Measurements from ENCODE around the gene CIRBP.

Gene CIRBP

DNA sequence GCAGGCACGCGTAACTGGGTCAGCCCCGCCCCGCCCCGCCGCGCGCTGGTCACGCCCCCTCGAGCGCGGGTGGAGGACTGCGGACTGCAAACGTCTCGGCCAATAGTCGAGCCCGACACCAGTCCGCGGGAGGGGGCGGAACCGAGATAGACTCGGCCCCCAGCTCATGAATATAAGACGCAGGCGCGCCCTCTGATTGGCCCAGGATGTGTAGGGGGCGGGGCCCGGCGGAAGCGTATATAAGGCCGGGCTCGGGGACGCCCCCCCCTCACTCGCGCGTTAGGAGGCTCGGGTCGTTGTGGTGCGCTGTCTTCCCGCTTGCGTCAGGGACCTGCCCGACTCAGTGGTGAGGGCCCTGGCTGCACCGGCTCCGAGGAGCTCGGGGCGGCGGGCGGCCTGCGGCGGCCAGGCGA is at the start of gene CIRBP:
TSS of gene CIRBP (plus strand) at position 268 of the 413 bp plus-strand sequence. CDS start 1,602 bp downstream, outside the sequence.
- DNase-seq (ENCODE audit: low read depth, low spot score), result peak; percentile 97

DNA sequence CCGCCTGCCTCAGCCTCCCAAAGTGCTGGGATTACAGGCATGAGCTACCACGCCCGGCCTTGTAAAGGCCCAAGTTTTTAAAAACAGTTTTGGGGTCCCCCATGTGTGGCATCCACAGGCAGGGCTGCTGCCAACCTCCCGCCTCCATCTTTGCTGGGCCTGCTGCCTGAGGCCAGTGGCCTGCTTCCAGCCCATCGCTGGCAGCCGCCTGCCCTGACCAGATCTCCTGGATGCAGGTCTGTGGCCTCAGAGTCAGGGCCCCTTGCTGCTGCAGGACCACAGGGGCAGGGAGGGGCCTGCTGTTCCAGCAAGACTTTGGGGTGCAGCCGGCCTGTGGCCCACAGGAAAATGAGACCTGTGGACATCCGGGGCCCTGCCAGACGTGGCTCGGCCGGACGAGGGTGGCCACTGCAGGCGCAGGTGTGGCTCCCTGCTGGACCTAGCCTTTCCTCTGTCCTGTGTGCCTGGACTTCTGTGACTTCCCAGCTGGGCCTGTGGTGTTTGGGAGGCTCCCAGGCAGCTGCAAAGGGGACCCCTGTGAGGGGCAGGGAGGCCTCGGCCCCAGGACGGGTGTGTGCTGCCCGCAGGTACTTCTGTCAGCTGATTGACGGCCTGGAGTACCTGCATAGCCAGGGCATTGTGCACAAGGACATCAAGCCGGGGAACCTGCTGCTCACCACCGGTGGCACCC is 49.2 kb upstream of the CIRBP start:
- DNase-seq (ENCODE audit: low read depth, low spot score), result no peak

DNA sequence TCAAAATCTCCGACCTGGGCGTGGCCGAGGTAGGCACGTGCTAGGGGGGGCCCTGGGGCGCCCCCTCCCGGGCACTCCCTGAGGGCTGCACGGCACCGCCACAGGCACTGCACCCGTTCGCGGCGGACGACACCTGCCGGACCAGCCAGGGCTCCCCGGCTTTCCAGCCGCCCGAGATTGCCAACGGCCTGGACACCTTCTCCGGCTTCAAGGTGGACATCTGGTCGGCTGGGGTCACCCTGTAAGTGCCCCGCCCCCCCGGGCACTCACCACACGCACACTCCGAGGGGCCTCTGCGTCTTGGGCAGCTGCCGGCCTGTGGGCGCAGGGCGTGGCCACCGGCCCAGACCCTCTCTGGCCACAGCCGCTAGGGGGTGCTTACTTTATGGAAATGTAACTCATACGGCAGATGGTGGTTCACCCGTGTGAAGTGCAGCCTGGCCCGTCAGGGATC is 48.6 kb upstream of the CIRBP start:
- DNase-seq (ENCODE audit: low read depth, low spot score), result no peak

DNA sequence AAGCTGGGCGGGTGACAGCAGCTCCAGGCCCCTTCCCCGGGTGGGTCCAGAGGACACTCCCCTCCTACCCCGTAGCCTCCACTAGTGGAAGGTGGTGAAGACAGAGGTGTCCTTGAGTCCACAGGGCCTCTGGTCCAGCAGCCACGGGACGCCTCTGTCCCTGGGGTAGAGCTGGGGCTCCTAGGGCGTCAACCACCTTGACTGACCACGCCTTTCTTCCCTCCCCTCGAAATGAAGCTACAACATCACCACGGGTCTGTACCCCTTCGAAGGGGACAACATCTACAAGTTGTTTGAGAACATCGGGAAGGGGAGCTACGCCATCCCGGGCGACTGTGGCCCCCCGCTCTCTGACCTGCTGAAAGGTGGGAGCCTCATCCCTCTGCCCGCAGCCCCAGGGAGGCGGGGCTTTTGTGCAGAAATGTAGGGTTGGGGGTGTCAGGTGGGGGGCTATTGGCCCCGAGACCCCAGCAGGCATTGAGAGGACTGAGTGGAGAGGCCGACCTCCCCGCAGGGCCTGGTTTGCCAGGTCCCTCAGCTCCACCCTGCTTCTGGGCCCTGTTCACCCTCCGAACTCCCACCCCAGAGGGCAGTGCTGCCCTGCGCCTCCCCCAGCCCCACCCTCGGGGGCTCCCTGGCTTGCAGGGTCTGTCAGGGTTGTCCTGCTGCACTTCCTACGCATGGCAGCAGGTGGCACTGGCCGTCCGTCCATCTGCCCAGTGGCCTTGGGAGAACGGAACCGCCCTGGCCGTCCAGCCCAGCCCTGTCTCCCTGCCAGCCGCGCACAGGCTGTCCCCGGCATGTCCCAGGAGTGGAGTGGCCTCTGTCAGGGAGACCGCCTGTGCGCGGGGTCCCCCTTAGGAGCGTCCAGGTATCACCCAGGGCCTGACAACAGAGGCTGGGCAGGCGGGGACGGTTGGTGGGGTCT is 47.9 kb upstream of the CIRBP start:
- no peak for DNase-seq (ENCODE audit: low read depth, low spot score)

DNA sequence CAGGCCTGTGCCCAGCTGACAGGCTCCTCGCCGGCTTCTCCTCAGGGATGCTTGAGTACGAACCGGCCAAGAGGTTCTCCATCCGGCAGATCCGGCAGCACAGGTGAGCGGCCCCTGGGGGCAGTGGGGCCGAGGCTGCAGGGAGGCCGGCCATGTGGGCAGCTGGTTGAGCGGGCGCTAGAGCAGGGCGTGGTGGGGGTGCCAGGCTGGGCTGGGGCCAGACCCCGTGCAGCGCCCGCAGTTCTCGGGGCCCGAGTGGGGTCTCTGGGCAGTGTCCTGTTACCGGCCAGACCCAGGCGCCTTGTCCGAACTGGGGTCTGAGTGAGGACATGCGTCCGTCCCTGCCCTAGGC is 47.3 kb upstream of the CIRBP start:
- no peak for DNase-seq (ENCODE audit: low read depth, low spot score)

DNA sequence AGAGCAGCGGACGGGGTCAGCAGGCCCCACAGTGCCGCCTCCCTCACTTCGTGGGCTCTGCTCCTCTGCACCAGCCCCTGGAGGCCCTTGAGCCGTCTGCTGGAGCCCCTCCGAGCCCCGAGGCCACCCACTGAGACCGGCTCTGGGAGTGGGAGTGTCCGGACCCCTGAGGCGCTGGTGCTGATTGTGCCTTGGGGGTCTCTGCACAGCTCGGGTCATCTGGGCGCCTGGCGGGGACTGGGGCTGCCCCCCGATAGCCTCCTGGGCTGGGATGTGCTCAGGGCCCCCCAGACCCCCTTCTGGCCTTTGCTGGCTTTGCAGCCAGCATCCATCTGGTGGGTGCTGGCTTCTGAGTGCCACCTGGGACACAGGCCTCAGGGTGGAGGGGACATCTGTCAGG is 46.7 kb upstream of the CIRBP start:
- no peak for DNase-seq (ENCODE audit: low read depth, low spot score)

DNA sequence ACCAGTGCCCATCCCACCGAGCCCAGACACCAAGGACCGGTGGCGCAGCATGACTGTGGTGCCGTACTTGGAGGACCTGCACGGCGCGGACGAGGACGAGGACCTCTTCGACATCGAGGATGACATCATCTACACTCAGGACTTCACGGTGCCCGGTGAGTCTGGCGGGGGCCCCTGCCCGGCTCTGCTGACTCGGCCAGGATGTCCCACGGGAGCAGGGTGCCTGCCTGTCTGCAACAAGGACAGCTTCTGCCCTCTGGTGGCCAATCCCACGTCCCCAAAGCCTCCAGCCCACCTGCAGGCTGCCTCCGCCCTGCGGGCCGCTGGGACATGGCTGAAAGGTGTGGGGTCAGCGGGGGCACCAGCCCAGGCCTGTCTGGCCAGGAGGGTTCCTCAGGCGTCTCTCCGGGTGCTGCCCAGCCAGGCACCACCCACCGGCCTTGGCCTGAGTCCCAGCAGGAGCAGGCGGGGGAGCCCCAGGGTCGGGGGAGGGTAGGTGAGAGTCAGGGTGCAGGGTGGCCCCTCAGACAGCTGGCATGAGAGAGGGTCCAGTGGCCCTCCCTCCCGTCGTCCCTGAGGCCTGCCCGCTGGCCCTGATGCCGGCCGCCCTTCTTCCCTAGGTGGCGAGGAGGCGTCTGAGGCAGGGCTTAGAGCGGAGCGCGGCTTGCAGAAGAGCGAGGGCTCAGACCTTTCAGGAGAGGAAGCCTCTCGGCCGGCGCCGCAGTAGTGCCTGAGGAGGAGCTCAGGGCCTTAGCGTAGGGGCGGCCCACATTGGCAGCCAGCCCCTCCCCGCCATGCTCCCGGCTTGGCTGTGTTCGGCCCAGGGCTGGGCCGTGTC is 45.9 kb upstream of the CIRBP start:
- DNase-seq (ENCODE audit: low read depth, low spot score), result no peak

DNA sequence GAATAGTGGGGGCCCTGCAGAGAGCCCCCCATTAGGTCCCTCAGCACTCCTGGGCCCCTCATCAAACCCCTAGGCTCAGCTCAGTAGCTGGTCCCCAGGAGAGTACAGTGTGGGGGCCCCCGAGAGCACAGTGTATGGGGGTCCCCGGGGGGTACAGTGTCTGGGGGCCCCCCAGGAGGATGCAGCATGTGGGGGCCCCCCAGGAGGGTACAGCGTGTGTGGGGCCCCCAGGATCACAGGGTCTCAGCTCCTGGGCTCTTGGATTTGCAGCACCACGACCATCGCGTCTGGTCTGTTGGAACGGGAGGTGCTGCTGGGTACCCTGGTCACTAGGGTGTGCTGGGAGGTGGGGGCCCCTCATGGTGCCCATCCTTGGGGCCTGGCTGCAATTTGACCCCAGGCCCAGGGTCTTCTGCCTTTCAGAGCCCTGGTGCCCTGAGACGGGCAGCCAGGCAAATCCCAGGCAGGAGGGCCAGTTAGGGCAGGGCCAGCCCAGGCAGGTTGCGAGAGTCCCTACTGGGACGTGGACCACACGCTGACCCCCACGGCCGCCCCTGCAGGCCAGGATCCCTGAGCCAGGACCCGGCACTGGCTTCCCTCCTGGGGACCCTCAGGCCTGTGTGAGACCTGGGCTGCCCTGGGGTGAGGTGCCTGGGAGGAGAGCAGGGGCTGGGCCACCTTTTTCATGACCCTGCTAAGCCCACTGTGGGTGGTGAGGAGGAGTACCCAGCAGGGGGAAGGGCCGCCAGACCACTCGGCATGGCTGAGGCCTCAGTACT is 44.9 kb upstream of the CIRBP start:
- no peak for DNase-seq (ENCODE audit: low read depth, low spot score)

DNA sequence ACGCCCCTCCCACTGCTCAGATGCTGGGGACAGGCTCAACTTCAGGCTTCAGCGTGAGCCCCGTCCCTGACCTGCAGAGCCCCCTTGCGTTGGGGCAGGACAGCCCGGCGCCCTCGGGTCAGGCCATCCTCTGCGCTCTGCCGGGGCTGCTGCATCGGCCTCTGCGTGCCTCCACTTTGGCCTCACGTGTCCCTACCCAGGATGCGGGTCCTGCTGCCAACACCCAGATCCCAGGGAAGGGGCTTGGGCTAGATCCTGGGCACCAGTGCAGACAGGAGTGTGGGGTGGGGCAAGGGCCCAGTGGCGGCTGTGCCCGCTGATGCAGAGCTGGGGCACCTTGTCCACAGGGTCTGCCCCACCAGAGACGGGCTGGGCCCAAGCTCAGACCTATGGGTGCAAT is 44.3 kb upstream of the CIRBP start:
- no peak for DNase-seq (ENCODE audit: low read depth, low spot score)

DNA sequence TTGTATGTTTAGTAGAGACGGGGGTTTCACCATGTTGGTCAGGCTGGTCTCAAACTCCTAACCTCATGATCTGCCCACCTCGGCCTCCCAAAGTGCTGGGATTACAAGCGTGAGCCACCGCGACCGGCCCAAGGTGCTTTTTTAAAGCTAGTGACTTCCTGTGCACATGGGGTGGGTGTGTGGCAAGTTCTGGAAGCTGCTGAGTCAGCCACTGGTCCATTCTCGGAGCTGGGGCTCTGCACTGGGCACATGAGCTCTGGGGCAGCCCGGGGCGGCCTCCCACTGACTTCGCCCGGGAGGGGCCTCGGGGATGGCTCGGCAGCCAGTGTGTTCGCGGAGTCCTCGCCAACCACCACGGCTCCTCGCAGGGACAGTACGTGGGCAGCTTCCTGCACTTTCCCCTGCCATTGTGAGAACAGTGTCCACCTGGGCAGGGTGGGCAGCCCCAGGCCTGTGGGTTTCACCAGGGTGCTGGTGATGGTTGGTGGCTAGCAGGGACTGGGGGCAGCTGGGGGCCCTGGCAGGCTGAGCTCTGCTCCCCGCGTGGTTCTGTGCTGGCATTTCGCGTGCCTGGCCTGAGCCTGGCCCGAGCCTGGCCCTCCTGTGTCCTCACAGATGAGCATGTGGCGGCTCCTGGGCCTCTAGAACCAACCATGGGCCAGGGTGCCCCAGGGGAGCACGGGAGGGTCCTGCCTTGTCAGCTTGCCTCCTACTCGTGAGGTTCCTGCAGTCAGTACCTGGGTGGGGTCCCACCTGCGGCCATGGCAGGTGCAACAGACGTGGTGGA is 43.5 kb upstream of the CIRBP start:
- no peak for DNase-seq (ENCODE audit: low read depth, low spot score)

DNA sequence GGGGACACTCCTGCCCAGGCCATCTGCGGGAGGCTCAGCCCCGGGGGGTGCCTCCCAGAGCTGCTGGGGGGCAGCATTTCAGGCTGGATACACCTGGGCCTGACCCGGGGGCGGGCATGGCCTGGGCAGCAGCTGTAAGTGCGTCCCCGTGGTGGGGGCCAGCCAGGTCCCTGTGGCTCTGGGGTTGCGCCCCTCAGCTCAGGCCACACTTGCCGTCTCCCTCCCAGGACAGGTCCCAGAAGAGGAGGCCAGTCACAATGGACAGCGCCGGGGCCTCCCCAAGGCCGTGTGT is 43.0 kb upstream of the CIRBP start:
- no peak for DNase-seq (ENCODE audit: low read depth, low spot score)

DNA sequence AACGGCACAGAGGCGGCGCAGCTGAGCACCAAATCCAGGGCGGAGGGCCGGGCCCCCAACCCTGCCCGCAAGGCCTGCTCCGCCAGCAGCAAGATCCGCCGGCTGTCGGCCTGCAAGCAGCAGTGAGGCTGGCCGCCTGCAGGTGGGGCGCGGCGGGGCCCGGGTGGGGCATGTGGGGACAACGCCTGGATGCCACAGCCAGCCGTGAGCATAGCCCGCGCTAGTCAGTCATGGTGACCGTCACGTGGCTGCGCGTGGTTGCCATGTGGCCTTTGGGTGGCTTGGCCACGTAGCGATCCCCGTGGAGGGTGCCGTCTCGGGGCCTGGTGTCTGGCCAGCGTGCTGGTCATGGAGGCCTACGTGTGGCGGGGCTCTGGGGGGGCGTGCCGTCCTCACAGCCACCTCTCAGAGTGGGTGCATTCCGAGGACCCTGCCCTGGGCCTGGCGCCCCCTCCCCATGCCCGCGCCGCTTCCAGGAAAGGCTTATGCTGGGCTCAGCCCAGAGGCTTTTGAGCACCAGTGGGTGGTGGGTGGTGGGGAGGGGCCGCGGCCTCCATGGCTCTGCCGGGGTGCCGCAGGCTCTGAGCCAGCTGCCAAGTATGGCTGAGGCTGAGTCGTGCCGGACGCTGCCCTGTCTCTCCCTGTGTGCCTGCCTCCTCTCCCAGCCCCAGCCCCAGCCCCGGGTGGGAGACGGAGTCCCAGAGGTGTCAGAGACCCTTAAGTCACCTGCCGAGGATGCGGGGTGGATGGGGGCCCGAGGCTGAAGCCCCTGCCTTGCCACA is 42.4 kb upstream of the CIRBP start:
- DNase-seq (ENCODE audit: low read depth, low spot score), result no peak

DNA sequence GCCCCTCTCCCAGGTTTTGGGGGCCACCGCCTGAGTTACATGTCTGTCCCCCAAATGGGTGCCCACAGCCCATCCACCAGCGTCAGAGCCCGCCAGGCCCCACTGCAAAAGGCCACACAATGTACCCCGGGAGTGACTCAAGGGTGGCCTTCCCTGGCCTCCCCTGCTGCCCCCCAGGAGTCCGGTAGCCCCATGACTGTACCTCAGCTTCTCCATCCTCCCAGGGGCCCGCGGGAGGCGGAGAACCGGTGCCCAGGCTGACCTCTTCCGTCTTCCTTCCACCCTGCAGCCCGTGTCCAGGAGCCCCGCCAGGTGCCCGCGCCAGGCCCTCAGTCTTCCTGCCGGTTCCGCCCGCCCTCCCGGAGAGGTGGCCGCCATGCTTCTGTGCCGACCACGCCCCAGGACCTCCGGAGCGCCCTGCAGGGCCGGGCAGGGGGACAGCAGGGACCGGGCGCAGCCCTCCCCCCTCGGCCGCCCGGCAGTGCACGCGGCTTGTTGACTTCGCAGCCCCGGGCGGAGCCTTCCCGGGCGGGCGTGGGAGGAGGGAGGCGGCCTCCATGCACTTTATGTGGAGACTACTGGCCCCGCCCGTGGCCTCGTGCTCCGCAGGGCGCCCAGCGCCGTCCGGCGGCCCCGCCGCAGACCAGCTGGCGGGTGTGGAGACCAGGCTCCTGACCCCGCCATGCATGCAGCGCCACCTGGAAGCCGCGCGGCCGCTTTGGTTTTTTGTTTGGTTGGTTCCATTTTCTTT is 41.7 kb upstream of the CIRBP start:
- no peak for DNase-seq (ENCODE audit: low read depth, low spot score)

DNA sequence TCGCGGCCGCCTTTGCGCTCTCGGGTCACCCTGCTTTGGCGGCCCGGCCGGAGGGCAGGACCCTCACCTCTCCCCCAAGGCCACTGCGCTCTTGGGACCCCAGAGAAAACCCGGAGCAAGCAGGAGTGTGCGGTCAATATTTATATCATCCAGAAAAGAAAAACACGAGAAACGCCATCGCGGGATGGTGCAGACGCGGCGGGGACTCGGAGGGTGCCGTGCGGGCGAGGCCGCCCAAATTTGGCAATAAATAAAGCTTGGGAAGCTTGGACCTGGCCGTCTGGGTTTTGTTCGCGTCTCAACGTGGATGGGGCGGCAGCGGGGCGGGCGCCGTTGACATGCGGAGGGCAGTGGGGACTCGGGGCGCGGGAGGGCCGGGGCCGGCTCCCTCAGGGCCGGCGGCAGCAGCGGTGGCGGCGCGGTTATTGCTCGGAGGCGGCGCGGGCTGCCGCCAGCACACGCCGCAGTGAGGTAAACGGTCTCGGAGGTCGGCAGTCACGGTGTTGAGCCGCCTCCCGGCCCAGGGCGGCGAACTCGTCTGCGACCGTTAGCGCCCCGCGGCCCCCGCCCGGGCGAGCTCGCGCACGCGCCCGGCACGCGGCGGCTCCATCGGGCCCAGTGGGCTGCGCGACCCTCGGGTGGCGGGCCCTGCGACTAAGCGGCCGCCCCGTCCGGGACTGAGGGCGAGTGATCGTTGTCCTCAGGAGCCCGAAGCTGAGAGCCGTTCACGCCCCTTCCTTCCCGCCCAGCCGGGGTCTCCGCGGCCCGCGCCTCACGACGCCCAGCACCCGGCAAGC is 40.8 kb upstream of the CIRBP start:
- DNase-seq (ENCODE audit: low read depth, low spot score), result no peak

DNA sequence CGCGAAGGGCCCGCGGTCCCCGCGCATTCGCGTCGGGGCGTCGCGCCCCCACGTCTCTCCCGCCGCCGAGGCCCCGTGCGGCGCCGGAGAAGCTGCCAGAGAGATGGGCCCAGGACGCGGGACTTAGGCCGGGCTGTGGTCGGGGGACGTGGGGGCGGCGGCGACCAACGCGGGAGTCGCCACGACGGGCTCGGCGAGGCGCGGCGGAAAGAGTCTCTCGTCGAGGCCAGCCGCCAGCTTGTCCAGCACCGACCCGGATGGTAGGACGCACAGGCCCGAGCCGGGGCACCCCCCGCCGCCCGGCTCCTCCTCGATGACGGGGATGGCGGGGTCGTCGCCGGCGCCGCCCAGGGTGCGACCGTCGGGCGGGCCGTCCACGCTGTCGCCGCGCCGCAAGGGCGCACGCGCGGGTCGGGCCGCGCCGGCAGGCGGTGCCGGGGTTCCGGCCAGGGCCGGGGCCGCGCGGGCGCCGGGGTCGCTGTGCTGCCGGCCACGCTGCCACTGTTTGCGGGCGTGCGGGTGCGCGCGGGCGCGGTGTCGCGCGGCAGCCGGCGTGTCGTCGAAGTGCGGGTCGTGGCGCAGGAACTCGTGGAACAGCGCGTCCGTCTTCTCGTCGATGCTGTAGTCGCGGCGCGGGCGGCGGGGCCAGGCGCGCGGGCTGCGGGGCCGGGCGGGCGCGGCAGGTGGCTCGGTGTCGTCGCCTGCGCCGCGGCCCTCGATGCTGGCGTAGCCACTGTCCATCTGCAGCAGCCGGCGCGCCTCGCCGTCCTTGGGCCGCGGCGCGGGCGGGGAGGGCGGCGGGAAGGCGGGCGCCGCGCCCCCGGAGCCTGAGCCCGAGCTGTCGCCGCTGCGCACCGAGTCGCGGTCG is 39.8 kb upstream of the CIRBP start:
- DNase-seq (ENCODE audit: low read depth, low spot score), result no peak

DNA sequence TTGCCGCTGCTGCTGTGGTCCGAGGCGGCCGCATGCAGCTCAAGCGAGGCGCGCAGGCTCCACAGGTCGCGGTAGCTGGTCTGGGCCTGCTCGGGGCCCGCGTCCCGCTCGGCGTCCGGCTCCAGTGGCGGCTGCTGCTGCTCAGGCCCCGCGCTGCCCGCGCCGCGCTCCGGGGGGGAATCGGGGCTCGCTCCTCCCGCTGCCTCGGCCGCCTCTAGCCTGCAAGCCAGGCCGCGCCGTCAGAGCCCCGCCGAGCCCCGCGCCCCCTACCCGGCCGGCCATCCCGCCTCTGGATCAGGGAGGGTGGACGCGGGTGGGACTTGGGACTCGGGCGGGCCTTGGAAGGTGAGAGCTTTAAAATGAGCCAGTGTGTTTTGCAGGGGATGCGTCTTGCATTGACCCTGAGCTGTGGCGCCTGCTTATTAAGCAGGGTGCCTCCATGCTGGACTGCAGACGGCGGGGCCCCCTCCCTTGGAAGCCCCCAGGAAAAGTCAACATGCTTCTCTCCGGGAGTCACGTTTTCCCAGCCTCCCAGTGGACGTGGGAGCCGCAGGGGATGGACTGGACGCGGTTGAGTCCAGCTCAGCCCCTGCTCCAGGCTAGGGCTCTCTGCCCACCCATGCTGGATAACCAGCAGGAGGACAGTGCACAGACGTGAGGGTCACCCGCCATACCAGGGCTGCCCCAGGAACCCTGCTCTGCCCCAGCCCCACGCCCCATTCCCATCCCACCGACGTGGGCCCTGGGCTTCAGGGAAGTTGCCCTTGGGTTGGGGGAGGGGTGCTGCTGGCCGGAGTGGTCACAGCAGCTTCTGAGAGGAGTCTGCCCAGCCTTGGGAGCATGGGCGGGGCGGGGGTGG is 39.0 kb upstream of the CIRBP start:
- DNase-seq (ENCODE audit: low read depth, low spot score), result no peak
